GM20000 (cell line): ENCODE measurements around the gene PIK3C2G.

Experiments used
- DNase-seq: peaks from one replicate; pipeline ENCODE4 v3.0.0; 2012; ENCODE audit warnings: low spot score
- TF ChIP-seq, protein P1 (sequence below): IDR thresholded peaks from 2 replicates; pipeline ENCODE4 v1.5.1; 2012; ENCODE audit warnings: mild to moderate bottlenecking, control low read depth; ENCODE audit errors: extremely low read depth, missing control alignments

The PIK3C2G gene

GRCh38 chr12:18580291-18580690 lies 319.0 kb downstream of the PIK3C2G start:
- DNase-seq: no peak
- TF ChIP-seq, protein P1, sequence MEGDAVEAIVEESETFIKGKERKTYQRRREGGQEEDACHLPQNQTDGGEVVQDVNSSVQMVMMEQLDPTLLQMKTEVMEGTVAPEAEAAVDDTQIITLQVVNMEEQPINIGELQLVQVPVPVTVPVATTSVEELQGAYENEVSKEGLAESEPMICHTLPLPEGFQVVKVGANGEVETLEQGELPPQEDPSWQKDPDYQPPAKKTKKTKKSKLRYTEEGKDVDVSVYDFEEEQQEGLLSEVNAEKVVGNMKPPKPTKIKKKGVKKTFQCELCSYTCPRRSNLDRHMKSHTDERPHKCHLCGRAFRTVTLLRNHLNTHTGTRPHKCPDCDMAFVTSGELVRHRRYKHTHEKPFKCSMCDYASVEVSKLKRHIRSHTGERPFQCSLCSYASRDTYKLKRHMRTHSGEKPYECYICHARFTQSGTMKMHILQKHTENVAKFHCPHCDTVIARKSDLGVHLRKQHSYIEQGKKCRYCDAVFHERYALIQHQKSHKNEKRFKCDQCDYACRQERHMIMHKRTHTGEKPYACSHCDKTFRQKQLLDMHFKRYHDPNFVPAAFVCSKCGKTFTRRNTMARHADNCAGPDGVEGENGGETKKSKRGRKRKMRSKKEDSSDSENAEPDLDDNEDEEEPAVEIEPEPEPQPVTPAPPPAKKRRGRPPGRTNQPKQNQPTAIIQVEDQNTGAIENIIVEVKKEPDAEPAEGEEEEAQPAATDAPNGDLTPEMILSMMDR: no peak

- TF ChIP-seq, protein P1: no peak
- DNase-seq: no peak
These were observed 319.4 kb downstream of the PIK3C2G start for GRCh38 chr12:18580706-18581105.

DNA sequence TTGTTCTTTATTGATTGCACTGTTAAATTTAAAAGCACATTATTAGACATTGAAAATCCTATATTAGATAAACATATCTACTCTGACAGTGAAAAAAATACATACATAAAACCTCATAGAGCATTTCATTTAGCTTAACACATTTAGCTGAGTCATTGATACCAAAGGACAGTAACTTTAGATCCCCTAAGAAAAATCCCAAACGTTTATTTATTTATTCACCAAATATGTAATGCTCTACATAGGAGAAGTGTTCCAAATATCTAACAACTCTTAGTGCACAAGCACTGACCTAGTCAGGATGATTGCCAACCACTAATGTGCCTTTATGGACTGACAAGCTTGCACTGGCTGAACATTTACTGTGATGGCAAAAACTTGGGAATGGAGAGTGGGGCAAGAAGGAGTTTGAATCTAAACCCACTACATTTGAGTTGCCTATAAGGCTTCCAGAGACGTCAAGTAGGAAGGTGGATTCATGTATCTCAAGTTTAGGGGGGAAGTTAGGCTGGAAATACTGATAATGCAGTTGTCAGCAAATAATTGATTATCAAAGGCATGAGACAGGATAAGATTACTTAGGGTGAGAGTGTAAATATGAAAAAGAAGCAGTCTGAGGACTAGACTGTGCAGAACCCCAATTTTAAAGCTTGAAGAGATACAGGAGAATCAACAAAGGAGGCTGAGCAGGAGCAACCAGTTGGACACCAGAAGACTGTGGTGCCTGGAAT lies 320.1 kb downstream of the PIK3C2G start:
- TF ChIP-seq, protein P1: no peak
- DNase-seq: no peak

DNA sequence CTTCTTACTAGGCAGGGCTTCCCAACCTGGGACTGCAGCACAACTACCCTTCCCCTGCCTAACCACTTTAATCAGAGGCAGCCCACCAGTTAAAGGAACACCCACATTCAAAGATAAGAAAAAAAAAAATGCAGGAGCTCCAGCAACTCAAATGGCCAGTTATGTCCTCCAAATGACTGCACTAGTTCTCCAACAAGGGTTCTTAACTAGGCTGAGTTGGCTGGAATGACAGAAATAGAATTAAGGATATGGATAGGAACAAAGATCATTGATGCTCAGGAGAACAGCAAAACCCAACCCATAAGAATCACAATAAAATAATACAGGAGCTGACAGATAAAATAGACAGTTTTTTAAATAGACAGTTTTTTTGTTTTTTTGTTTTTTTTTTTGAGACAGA lies 322.3 kb downstream of the PIK3C2G start:
- TF ChIP-seq, protein P1: no peak
- DNase-seq: no peak

DNA sequence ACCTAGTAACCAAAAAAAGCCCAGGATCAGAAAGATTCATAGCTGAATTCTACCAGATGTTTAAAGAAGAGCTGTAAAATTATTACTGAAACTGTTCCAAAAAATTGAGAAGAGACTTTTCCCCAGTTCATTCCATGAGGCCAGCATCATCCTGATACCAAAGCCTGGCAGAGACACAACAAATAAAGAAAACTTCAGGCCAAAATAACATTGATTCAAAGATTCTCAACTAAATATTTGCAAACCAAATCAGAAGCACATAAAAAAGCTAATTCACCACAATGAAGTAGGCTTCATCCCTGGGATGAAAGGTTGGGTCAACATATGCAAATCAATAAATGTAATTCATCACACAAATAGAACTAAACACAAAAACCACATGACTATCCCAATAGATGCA lies 325.3 kb downstream of the PIK3C2G start:
- TF ChIP-seq, protein P1: no peak
- no peak for DNase-seq

DNA sequence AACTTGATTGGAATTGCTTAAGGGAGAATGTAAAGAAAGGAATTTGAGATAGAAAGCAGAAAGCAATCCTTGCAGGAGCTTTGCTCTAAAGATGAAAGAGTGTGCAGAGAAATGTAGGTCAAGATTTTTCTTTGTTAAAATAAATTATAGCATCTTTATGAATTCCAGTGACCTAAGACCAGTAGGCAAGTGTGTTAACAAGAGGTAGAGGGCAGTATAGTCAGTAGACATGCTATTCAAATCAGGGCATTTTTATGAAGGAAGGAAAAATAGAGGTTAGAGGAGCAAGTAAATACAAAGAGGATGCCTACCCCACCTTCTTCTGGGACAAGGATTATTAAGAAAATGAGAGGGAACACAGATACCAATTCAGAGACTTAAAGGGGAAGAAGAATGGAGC lies 328.0 kb downstream of the PIK3C2G start:
- TF ChIP-seq, protein P1: no peak
- DNase-seq: no peak

GRCh38 chr12:18591473-18591872 lies 330.2 kb downstream of the PIK3C2G start:
- no peak for DNase-seq
- TF ChIP-seq, protein P1: no peak
